KOPT-K1 (cell line): ENCODE measurements around the gene WFIKKN2.
"Not testable (repeated sequence)": the region's sequence is repeated elsewhere in the genome, so short reads cannot be mapped to it uniquely, and the experiment has no call there.

ENCODE experiments used
- H3K27ac ChIP-seq: fragments of 200-600 bp; sonication (generic); 2 replicates; pipeline ENCODE4 v1.5.1; 2016; ENCODE audit warnings: antibody characterized with exemption, mild to moderate bottlenecking, low read depth, low read length; ENCODE audit not compliant: poor library complexity, severe bottlenecking
- H3K36me3 ChIP-seq: fragments of 200-600 bp; sonication (generic); 2 replicates; pipeline ENCODE4 v1.5.1; 2017; ENCODE audit warnings: antibody characterized with exemption, mild to moderate bottlenecking, low read length, moderate library complexity; ENCODE audit not compliant: insufficient read depth
- H3K9me3 ChIP-seq: fragments of 200-600 bp; sonication (generic); 2 replicates; pipeline ENCODE4 v1.5.1; 2017; ENCODE audit warnings: antibody characterized with exemption, low read length, mild to moderate bottlenecking; ENCODE audit not compliant: insufficient read depth, poor library complexity, severe bottlenecking

Gene WFIKKN2

GRCh38 chr17:50866950-50867362 lies 31.6 kb downstream of the WFIKKN2 start:
- Histone ChIP-seq H3K27ac (peak overlapping the region; percentile 86), H3K9me3 (no peaks in the 10 kb centered on the region), H3K36me3 (peaks cover 11% of the 10 kb centered on the region)

GRCh38 chr17:50867363-50868139 lies 32.2 kb downstream of the WFIKKN2 start:
- Histone ChIP-seq H3K27ac (peak overlapping the region; percentile 86), H3K36me3 (peaks cover 11% of the 10 kb centered on the region), H3K9me3 (no peaks in the 10 kb centered on the region)

- H3K9me3 ChIP-seq, result no peaks in the 10 kb centered on the region
- peak overlapping the region; percentile 86 for H3K27ac ChIP-seq
- peaks cover 6% of the 10 kb centered on the region for H3K36me3 ChIP-seq
Measured at GRCh38 chr17:50868140-50868438, 32.7 kb downstream of the WFIKKN2 start.

- Histone ChIP-seq H3K27ac (no peak overlapping the region), H3K36me3 (peaks cover under 1% of the 10 kb centered on the region; the same call in 1 of the 2 replicates), H3K9me3 (no peaks in the 10 kb centered on the region)
Measured at GRCh38 chr17:50868602-50869001, 33.2 kb downstream of the WFIKKN2 start.

GRCh38 chr17:50871364-50871763 lies 36.0 kb downstream of the WFIKKN2 start:
- Histone ChIP-seq H3K27ac (no peak overlapping the region), H3K9me3 (no peaks in the 10 kb centered on the region), H3K36me3 (no peaks in the 10 kb centered on the region)

- no peak overlapping the region for H3K27ac ChIP-seq
- no peaks in the 10 kb centered on the region for H3K9me3 ChIP-seq
- H3K36me3 ChIP-seq, result no peaks in the 10 kb centered on the region
Measured at GRCh38 chr17:50871898-50872297, 36.5 kb downstream of the WFIKKN2 start.

GRCh38 chr17:50872710-50873424 lies 37.5 kb downstream of the WFIKKN2 start:
- Histone ChIP-seq H3K9me3 (no peaks in the 10 kb centered on the region), H3K27ac (no peak overlapping the region)

GRCh38 chr17:50875074-50875473 lies 39.7 kb downstream of the WFIKKN2 start:
- H3K9me3 ChIP-seq, result peaks cover 12% of the 10 kb centered on the region
- H3K27ac ChIP-seq, result no peak overlapping the region
- no peaks in the 10 kb centered on the region for H3K36me3 ChIP-seq

More at GRCh38 chr17:50872710-50873424, 37.5 kb downstream of the WFIKKN2 start:
- no peaks in the 10 kb centered on the region for H3K36me3 ChIP-seq

GRCh38 chr17:50877042-50877441 lies 41.7 kb downstream of the WFIKKN2 start:
- not testable (repeated sequence) for H3K27ac ChIP-seq, H3K36me3 ChIP-seq
- peaks cover 14% of the 10 kb centered on the region for H3K9me3 ChIP-seq

GRCh38 chr17:50877838-50878237 lies 42.5 kb downstream of the WFIKKN2 start:
- Histone ChIP-seq H3K36me3 (no peaks in the 10 kb centered on the region), H3K9me3 (peaks cover 14% of the 10 kb centered on the region), H3K27ac (no peak overlapping the region)

- Histone ChIP-seq H3K27ac (no peak overlapping the region), H3K36me3 (no peaks in the 10 kb centered on the region), H3K9me3 (peaks cover 14% of the 10 kb centered on the region)
Measured at GRCh38 chr17:50879086-50879485, 43.7 kb downstream of the WFIKKN2 start.

GRCh38 chr17:50881182-50881581 lies 45.8 kb downstream of the WFIKKN2 start:
- Histone ChIP-seq H3K36me3 (no peaks in the 10 kb centered on the region), H3K27ac (no peak overlapping the region), H3K9me3 (peaks cover 14% of the 10 kb centered on the region)

GRCh38 chr17:50882851-50883250 lies 47.5 kb downstream of the WFIKKN2 start:
- H3K36me3 ChIP-seq, result no peaks in the 10 kb centered on the region
- no peak overlapping the region for H3K27ac ChIP-seq
- H3K9me3 ChIP-seq, result peaks cover 14% of the 10 kb centered on the region

- Histone ChIP-seq H3K27ac (no peak overlapping the region), H3K9me3 (peaks cover 14% of the 10 kb centered on the region), H3K36me3 (no peaks in the 10 kb centered on the region)
Measured at GRCh38 chr17:50883850-50884438, 48.6 kb downstream of the WFIKKN2 start.

- Histone ChIP-seq H3K36me3 (no peaks in the 10 kb centered on the region), H3K27ac (no peak overlapping the region), H3K9me3 (peaks cover 6% of the 10 kb centered on the region)
Measured at GRCh38 chr17:50884439-50885311, 49.3 kb downstream of the WFIKKN2 start.
